IPS-15b (cell line): ENCODE results near the gene PARD3B.

Experiments used
- H3K27me3 ChIP-seq: one replicate; pipeline ENCODE4 v1.6.1; 2013; ENCODE audit warnings: low read length; ENCODE audit not compliant: control insufficient read depth, insufficient read depth
- H3K36me3 ChIP-seq: one replicate; pipeline ENCODE4 v1.6.1; 2013; ENCODE audit warnings: low read length; ENCODE audit not compliant: control insufficient read depth, insufficient read depth
- H3K4me1 ChIP-seq: one replicate; pipeline ENCODE4 v1.6.1; 2013; ENCODE audit warnings: mild to moderate bottlenecking, low read length; ENCODE audit not compliant: control insufficient read depth, insufficient read depth
- H3K4me3 ChIP-seq: one replicate; pipeline ENCODE4 v1.5.1; 2013; ENCODE audit warnings: low read depth, low read length
- H3K9ac ChIP-seq: one replicate; pipeline ENCODE4 v1.6.1; 2013; ENCODE audit warnings: low read depth, mild to moderate bottlenecking, low read length
- H3K9me3 ChIP-seq: one replicate; pipeline ENCODE4 v1.6.1; 2013; ENCODE audit warnings: mild to moderate bottlenecking, low read length; ENCODE audit not compliant: control insufficient read depth, insufficient read depth

PARD3B gene

DNA sequence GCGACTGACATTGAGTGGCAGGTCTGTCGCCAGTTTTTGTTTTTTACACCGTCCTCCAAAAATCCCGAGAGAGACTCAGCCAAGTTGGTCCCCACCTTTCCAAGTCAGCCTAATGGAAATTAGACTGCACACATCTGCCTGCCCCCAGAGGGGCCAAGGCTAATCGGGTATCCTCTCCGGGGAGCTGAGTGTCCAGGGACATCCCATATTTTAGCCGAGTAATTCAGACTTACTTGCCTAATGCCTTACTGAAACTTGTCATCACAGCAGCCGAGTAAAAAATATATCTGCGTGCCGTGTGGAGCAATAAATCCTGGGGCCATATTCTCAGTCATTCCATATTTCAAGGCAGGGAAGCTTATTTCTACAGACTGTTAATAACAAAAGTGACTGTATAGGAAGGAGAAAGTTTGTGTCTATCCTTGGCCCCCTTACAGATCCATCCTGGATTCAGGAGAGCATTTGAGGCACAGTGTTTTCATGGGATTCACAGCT is 1098.2 kb downstream of the PARD3B start:
- H3K4me3 ChIP-seq: no peak overlapping the region
- peaks cover 10% of the 10 kb centered on the region for H3K4me1 ChIP-seq
- H3K9ac ChIP-seq: no peak overlapping the region
- no peaks in the 10 kb centered on the region for H3K27me3 ChIP-seq
- no peaks in the 10 kb centered on the region for H3K36me3 ChIP-seq
- no peaks in the 10 kb centered on the region for H3K9me3 ChIP-seq

DNA sequence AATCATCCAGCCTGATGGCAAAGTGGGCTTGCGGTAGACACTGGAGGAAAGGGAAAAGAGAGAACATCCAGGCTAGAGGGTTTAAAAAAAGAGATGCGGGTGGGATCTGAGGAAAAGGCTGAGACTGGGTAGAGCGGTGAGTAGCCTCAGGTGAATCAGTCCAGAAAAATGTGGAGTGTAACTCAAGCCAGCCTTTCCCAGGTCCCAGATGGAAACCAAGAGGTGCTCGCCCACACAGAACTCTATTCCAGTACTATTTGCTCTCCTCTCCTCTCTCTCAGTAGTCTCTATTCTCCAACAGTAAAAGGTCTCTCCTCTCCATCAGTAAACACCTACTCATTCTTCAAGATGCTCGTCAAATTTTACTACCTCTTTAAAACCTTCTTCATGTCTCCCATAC is 1098.7 kb downstream of the PARD3B start:
- Histone ChIP-seq H3K27me3 (no peaks in the 10 kb centered on the region), H3K4me1 (peaks cover 10% of the 10 kb centered on the region), H3K36me3 (no peaks in the 10 kb centered on the region), H3K9ac (no peak overlapping the region), H3K9me3 (no peaks in the 10 kb centered on the region), H3K4me3 (no peak overlapping the region)

DNA sequence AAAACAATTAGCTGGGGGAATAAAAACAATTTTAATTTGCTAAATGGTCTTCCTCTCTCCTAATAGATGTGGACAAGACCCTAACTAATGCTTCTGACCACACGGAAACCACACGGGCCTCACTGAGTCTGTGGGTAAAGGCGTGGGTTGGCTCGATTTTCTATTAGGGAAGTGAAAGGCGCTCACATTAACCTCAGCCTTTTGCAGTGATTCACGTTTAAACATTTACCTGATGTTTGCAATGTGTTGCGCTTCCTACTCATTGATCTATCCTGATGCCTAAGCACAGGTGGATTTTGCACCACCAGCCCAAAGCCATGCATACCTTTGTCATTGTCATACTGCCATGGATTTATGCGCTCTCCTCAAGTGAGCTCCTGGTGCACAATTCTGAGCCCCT is 1101.4 kb downstream of the PARD3B start:
- Histone ChIP-seq H3K4me1 (peaks cover 14% of the 10 kb centered on the region), H3K27me3 (peaks cover 5% of the 10 kb centered on the region), H3K9ac (no peak overlapping the region), H3K36me3 (no peaks in the 10 kb centered on the region), H3K4me3 (no peak overlapping the region), H3K9me3 (no peaks in the 10 kb centered on the region)

DNA sequence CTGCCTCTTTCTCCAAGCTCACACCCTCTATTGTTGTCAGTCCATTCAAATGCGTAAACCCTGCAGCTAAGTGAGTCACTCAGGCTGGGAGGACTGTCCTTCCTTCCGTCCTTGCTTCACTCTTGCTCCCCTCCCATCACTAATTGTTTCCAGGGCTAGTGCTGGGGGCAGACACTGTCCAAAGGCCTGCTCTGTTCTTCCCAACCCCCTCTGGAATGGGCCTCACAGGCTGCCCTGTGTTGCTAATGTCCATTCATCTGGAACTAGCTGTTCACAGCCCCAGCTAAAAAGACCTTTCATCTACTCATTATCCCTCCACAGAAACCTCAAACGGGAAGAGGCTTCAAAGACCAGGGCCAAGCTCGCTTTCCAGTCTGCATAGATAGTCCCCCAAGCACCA is 1105.2 kb downstream of the PARD3B start:
- Histone ChIP-seq H3K36me3 (no peaks in the 10 kb centered on the region), H3K4me3 (no peak overlapping the region), H3K27me3 (peaks cover 5% of the 10 kb centered on the region), H3K9me3 (no peaks in the 10 kb centered on the region), H3K9ac (no peak overlapping the region), H3K4me1 (peaks cover 14% of the 10 kb centered on the region)

DNA sequence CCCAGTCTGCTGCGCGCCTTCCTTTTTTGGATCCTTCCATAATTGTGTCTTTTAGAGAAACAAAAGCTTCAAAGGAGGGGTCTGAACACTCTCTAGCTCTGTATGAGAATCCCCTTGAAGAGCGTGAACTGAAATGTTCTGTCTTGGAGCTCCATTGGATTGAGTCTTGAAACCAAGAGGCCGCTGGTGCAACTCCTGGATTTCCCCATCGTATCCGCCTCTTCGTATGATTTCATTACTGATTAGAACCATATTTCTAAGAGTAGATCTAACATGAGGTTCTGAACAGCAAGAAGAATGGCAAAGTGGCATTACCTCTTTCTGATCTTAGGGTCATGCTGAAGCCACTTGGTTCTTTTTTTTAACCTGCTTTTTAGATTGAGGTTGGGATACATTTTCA is 1105.7 kb downstream of the PARD3B start:
- peaks cover 14% of the 10 kb centered on the region for H3K4me1 ChIP-seq
- no peak overlapping the region for H3K4me3 ChIP-seq
- H3K9ac ChIP-seq: no peak overlapping the region
- H3K9me3 ChIP-seq: no peaks in the 10 kb centered on the region
- peaks cover 5% of the 10 kb centered on the region for H3K27me3 ChIP-seq
- no peaks in the 10 kb centered on the region for H3K36me3 ChIP-seq

DNA sequence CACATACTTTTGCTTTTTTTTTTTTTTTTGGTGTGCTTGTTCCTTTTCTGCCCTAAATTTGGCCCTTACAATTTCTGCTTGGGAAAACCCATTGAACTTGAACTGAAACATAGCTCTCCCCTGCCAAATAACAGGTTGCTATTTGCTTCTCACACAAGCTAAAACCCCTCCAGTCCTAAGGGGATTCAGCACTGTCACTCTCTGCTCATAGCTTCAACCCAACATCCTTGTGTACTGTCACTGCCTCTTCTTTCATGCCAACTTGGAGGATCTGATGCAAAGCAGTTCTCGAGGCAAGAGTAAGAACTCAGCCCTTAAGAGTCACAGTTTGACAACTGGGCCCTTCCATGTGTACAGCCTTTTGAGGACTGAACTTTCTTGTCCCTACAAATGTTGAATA is 1106.4 kb downstream of the PARD3B start:
- Histone ChIP-seq H3K4me1 (peaks cover 11% of the 10 kb centered on the region), H3K36me3 (no peaks in the 10 kb centered on the region), H3K4me3 (no peak overlapping the region), H3K9me3 (no peaks in the 10 kb centered on the region), H3K9ac (no peak overlapping the region), H3K27me3 (peaks cover 5% of the 10 kb centered on the region)

DNA sequence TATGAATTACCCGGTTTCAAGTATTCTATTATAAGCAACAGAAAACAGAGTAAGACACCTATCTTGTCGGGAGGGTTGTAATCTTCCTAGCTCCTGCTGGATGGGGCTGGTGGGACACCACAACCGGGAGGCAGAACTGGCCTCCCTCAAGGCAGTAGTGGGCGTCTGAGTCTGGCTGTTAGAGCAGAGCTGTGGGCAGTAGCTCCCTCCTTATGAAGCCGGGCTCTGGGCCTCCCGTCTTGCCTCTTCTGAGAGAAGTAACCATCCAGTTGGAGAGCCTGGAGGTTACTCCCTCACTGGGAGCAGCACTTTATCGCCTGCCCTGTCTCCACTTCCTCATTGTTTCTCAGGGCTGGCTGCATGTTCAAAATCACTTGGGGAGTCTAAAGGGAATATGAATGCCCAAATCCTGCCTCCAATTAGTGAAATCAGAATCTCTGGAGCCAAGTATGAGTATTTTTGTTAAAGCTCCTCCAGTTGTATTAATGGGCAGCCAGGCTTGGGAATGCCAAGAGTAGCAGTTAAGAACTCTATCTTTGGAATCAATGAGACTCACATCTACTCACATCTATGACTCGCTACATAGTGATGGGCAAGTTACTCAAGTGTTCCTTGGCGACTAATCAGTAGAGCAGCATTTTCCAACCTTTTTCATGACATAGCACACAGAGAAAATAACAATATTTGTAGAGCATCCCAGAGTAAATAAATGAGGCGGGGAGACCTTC is 1109.8 kb downstream of the PARD3B start:
- no peaks in the 10 kb centered on the region for H3K27me3 ChIP-seq
- no peak overlapping the region for H3K4me3 ChIP-seq
- no peak overlapping the region for H3K9ac ChIP-seq
- no peaks in the 10 kb centered on the region for H3K9me3 ChIP-seq
- no peaks in the 10 kb centered on the region for H3K36me3 ChIP-seq
- peaks cover 6% of the 10 kb centered on the region for H3K4me1 ChIP-seq

DNA sequence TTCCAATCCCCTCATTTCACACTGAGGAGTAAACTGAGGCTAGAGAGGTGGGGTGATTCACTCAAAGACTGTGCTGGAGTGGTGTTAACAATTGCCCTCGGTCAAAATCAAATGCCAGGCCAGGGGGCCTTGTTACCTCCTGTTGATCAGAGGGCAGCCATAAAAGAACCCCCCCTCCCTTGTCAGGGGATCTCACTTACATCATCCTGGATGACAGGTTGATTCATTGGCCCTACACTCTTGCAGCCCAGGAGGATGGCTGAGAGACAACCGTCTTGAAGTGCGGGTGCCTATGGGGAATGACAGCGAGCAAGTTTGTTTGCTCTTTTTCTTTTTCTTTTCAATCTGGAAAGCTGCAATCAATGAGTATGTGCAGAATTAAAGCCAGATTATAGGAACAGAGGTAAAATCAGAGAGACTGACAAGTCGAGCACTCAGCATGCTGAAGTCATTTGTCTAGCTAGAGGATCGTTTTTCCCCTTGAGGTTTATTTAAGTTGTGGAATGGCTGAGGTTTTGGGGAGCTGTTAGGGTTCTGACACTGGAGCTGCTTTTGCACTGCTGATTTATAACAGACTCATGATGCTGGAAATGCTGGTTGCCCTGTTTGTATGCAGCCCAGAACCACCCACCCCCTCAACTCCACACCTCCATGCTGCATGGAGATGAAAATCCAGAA is 1110.6 kb downstream of the PARD3B start:
- H3K4me3 ChIP-seq: no peak overlapping the region
- no peaks in the 10 kb centered on the region for H3K36me3 ChIP-seq
- H3K9ac ChIP-seq: no peak overlapping the region
- H3K4me1 ChIP-seq: no peaks in the 10 kb centered on the region
- H3K9me3 ChIP-seq: no peaks in the 10 kb centered on the region
- no peaks in the 10 kb centered on the region for H3K27me3 ChIP-seq

DNA sequence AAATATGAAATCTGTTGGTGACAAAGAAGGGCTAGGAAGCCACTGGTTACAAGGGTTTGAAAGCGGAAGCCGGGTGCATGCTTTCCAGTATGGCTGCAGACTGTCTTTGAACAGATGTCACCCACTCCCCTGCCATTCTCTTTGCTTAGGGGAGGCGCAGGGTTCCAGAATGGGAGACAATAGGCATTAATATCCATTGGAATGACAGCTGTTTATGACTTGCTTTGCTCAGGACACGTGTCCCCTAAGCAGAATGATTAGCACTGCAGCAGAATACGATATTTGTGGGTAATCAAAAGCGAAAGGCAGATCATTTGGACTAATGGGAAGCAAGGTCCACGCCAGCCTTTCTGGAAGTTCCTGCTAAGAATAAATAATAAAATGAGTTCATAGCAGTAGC is 1111.2 kb downstream of the PARD3B start:
- no peaks in the 10 kb centered on the region for H3K4me1 ChIP-seq
- no peaks in the 10 kb centered on the region for H3K36me3 ChIP-seq
- no peak overlapping the region for H3K4me3 ChIP-seq
- H3K9me3 ChIP-seq: no peaks in the 10 kb centered on the region
- H3K27me3 ChIP-seq: no peaks in the 10 kb centered on the region
- H3K9ac ChIP-seq: no peak overlapping the region

DNA sequence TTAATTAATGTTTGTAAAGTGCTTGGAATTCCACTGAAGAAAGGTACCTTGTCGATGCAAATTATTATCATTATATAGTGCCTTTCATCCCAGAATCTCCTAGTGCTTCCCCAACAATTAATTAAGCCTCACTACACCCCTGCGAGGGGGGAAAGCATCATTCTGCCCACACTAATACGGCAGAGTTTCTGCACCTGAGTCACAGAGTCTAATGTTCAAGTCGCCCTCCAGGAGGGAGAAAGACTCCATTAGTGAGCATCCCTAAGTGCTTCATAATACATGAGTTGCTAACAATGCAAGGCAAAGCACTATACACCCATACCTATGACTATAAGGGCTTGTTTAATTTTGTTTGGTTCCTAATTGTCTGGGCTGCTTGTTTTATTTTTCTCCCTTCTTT is 1111.7 kb downstream of the PARD3B start:
- H3K9ac ChIP-seq: no peak overlapping the region
- H3K9me3 ChIP-seq: no peaks in the 10 kb centered on the region
- no peaks in the 10 kb centered on the region for H3K27me3 ChIP-seq
- no peaks in the 10 kb centered on the region for H3K36me3 ChIP-seq
- H3K4me1 ChIP-seq: no peaks in the 10 kb centered on the region
- H3K4me3 ChIP-seq: no peak overlapping the region

DNA sequence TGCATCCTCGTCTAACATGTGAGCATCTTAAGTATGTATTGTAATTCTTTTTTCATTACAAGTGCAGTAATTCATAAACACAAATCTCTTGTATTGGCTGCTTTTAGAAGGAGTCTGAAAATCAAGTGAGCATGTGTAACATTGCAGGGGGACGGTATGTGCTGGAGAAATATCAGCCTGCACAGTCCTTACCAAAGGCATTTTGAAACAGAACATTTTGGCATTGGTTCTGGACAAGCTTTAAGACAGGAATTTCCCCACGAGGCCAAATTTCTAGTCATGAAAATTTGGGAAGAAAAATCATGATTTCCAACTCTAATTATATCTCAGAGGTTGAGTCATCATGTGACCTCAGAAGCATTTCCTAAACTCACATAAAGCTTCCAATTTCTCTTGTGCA is 1112.3 kb downstream of the PARD3B start:
- no peaks in the 10 kb centered on the region for H3K36me3 ChIP-seq
- H3K4me1 ChIP-seq: no peaks in the 10 kb centered on the region
- no peak overlapping the region for H3K9ac ChIP-seq
- H3K9me3 ChIP-seq: no peaks in the 10 kb centered on the region
- no peak overlapping the region for H3K4me3 ChIP-seq
- H3K27me3 ChIP-seq: no peaks in the 10 kb centered on the region

DNA sequence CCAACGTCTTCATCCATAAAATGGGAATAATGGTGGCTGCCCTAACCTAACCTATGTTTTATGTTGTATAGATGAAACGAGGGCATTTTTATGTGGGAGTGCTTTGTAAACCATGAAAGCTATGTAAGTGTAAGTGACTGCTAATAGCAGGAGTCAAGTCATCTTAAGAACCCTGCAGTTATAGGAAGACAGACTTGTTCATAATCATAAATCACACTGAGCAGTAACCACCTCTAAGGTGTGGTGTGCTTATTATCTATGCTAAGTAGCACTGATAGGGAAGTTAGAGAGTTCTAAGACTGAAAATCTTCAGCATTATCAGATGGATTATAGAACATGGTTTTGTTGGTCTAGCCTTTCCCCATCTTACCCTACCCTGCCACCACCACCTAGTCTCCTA is 1112.8 kb downstream of the PARD3B start:
- Histone ChIP-seq H3K27me3 (no peaks in the 10 kb centered on the region), H3K9me3 (no peaks in the 10 kb centered on the region), H3K4me1 (no peaks in the 10 kb centered on the region), H3K36me3 (no peaks in the 10 kb centered on the region), H3K4me3 (no peak overlapping the region), H3K9ac (no peak overlapping the region)
